ENCODE results near the gene CCND1.

Gene CCND1

DNA sequence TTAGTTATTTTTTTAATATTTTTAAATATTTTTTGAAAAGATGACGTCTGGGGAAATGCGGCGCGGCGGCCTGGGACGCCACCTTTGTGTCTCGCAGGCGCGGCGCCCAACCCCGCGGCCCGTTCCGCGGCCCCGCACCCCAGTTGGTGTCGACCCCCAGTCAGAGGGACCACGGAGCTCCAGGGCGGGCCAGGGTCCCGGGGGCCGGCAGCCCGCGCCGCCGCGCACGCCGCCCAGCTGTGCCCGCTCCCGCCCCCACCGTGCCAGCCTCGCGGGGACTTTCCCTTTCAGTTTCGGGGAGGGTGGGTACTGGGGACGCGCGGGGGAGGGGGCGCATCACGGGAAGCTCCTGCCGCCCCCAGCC, 1.6 kb downstream of the CCND1 start:
- no peak for DNase-seq

DNA sequence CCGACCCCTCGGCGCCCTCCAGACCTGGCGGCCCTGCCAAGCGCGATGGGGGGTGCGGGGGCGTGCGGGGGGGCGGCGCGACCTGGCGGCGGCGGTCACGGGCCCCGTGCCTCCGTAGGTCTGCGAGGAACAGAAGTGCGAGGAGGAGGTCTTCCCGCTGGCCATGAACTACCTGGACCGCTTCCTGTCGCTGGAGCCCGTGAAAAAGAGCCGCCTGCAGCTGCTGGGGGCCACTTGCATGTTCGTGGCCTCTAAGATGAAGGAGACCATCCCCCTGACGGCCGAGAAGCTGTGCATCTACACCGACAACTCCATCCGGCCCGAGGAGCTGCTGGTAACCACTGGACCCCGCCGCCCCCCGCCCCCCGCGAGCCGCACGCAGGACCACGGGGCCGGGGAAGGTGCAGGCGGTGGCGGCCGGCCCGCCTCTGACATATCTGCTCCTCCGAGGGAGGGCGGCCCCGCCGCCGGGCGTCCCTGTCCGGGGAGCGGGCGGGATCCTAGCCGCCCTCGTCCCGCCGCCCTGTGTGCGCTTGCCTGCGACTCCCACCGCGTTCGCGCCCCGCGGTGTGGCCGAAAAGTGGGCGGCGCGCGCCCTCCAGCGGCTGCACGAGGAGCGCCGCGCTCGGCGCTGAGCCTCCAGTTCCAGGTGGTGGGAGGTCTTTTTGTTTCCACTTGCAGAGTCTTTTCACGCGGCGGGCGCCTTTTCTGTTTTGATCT, 2.1 kb downstream of the CCND1 start:
- DNase-seq = peak; percentile 68

DNA sequence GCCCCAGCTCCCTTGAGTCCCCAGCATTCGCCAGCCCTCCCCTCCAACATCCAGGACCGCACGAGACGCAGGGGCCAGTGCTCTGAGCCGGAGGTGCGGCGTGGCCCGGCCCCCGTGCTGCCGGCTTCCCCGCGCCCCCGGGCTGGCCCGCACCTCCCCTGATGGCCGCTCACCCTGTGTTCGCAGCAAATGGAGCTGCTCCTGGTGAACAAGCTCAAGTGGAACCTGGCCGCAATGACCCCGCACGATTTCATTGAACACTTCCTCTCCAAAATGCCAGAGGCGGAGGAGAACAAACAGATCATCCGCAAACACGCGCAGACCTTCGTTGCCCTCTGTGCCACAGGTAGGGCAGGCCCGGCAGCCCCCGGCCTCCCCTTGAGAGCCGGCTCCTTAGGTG, 2.7 kb downstream of the CCND1 start:
- DNase-seq = no peak

- peak; percentile 45 for DNase-seq
These were observed 3.4 kb downstream of the CCND1 start for GRCh38 chr11:69644071-69644961.

GRCh38 chr11:69644962-69645675, 4.2 kb downstream of the CCND1 start:
- no peak for DNase-seq

DNA sequence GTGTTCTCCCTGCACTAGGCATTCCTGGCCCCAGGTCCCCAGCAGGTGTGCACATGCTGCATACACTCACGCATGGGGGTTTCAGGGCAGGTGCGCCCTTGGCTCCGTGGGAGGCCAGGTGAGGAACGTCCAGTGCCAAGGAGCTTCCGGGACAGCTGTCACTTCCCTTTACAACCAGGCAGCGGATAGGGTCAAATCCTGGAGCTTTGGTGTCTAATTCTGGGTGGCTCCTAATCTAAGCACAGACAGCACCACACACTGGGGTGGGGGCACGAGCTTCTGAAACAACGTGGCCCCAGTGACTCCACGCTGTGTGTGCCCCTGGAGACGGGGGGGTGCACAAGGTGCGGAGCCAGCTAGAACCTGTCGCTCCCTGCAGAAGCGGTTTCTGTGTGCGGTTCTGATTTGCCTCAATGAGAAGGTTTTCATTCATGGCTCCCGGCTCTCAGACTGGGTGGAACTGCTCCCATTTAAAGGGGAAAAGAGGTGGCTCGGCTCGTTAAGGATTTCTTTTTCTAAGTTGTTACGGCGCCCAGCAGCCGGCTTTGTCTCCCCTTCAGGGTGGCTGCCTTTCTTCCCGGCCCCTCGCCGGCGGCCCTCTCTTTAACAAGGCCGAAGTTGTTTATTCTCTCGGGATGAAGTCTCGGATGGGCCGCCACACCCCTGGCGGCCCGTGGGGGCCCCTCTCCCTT, 5.0 kb downstream of the CCND1 start:
- DNase-seq = no peak

DNA sequence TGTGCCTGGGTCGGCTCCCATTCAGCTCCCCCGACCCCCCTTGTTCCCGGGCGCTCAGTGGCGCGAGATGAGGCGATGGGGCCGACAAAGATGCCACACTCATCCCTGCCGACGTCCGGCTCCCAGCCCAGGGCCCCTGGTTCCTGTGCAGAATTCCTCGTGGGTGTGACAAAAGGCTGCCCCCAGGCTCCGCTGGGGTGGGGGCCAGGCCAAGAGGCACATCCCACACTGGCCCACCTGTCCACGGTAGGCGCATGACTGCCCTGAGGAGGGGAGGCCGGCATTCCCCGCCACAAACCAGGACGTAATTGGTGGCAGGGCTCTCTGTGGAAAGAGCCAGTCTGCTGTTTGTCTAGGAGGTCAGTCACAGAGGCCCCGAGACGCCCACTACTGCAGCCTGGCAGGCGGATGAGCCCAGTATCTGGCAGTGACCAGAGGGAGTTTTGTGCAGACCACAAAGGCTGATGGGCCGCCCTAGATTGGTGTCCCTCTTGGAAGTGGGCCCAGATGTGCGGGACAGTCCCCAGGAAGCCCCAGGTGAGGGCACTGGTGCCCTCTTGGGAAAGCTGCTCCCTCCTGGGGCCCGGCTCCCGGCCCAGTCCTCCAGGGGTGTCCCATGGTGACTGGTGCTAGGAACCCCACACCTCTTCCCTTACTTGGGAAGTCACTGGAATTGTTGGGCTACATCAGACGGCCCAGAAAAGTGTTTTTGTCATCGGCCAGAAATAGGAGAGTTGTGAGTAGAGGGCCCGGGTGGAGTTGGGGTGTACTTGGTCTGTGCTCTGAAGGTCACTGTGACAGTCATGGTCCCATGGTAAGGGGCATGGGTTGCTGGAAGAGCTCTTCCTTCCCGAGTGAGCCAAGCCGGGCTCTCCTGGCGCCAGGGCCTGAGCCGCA, 5.8 kb downstream of the CCND1 start:
- no peak for DNase-seq

- no peak for DNase-seq
These were observed 6.4 kb downstream of the CCND1 start for GRCh38 chr11:69647390-69647748.

DNA sequence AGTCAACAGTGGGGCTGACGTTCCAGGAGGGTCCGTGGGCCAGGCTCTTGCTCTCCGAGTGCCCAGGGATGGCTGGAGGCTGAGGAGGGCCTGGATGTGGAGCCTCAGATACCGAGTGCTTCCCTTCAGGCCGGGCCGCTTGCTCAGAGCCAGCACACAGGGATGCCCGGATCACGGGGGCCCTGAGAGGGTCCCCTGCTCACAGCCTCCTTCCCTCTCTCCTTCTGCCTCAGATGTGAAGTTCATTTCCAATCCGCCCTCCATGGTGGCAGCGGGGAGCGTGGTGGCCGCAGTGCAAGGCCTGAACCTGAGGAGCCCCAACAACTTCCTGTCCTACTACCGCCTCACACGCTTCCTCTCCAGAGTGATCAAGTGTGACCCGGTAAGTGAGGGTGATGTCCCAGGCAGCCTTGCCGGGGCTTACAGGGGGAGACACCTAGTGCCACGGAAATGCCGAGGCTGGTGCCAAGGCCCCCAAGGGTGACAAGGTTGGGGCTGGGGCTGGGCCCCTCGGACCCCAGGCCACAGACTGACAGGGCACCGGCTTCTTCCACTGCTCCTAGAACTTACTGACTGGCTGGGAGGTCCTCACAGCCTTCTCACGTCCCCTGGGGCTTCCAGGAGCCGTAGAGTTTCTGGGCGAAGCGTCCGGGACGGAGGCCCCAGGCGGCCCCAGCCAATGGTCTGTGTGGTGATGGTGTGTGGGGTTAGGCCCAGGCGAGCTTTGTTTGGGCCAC, 7.0 kb downstream of the CCND1 start:
- DNase-seq = no peak

DNA sequence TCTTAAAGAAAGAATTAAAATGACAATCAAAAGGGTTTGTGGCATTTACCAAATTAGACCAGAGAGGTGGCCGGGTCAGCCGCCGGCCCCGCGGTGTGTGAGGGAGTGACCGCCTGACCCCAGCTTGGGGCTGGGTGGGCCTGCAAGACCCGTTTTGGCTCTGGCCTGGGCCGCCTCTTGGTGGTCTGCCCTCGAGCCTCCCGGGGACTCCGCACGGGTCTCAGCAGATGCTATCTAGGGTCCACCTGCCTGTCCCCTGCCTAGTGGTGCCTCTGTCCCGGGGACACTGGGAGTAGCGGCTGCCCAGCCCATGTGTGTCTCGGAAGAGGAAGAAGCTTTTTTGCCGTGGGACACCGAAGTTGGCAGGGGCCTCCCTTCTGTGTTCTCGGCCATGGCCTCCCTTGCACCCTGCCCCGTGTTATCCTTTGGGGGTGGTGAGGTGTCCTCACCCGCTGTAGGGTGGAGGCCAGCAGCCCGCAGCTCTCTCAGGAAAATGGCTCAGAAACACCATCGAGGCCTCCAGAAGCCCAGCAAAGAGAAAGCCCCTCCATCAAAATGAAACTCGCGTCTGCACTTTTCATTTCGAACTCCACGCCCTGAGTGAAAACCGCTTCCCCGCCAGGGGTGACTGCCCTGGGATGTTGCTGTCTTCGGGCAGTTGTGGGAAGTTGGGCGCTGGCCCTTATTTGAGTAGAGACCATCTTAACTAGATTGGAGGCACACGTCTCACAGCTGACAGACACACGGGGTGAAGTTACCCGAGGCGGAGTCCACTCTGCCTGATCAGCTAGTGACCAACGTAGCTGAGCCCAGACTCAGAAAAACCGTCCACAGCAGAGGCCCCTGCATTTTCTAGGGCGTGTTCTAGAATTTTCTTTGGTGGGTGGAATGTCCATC, 8.0 kb downstream of the CCND1 start:
- DNase-seq = no peak

DNA sequence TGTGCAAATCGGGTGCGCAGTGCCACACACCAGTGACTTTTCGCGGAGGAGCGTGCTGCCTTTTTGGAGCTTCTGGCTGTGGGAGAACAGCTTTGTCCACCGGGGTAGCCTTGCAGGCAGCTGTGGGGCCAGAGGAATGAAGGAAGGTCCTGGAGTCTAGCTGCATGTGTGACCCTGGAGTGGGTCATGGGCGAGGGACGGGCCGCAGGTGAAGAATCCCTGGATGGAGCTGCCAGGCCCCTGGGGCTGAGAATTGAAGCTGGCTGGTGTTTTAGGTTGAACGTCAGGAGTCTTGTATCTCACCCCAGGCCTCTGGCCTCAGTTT, 8.6 kb downstream of the CCND1 start:
- DNase-seq = no peak

GRCh38 chr11:69650081-69650831, 9.3 kb downstream of the CCND1 start:
- DNase-seq = no peak

DNA sequence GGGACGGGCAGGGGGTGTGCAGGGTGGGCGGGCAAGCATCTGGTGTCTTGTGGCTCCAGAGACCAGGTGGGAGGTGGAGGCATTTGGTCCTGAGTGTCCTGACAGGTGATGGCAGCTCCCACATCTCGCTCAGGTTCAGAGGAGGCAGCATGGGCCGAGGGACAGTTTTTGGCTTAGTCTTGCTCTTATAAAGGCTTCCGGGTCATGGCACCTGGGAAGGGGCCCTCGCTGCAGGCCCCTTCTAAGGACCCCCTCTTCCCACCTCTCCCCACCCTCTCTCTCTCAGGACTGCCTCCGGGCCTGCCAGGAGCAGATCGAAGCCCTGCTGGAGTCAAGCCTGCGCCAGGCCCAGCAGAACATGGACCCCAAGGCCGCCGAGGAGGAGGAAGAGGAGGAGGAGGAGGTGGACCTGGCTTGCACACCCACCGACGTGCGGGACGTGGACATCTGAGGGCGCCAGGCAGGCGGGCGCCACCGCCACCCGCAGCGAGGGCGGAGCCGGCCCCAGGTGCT, 9.9 kb downstream of the CCND1 start:
- no peak for DNase-seq

DNA sequence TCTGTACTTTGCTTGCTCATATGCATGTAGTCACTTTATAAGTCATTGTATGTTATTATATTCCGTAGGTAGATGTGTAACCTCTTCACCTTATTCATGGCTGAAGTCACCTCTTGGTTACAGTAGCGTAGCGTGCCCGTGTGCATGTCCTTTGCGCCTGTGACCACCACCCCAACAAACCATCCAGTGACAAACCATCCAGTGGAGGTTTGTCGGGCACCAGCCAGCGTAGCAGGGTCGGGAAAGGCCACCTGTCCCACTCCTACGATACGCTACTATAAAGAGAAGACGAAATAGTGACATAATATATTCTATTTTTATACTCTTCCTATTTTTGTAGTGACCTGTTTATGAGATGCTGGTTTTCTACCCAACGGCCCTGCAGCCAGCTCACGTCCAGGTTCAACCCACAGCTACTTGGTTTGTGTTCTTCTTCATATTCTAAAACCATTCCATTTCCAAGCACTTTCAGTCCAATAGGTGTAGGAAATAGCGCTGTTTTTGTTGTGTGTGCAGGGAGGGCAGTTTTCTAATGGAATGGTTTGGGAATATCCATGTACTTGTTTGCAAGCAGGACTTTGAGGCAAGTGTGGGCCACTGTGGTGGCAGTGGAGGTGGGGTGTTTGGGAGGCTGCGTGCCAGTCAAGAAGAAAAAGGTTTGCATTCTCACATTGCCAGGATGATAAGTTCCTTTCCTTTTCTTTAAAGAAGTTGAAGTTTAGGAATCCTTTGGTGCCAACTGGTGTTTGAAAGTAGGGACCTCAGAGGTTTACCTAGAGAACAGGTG, 11.1 kb downstream of the CCND1 start:
- DNase-seq = no peak

GRCh38 chr11:69652999-69653398, 12.0 kb downstream of the CCND1 start:
- DNase-seq = no peak

GRCh38 chr11:69653406-69653960, 12.5 kb downstream of the CCND1 start:
- no peak for DNase-seq

DNA sequence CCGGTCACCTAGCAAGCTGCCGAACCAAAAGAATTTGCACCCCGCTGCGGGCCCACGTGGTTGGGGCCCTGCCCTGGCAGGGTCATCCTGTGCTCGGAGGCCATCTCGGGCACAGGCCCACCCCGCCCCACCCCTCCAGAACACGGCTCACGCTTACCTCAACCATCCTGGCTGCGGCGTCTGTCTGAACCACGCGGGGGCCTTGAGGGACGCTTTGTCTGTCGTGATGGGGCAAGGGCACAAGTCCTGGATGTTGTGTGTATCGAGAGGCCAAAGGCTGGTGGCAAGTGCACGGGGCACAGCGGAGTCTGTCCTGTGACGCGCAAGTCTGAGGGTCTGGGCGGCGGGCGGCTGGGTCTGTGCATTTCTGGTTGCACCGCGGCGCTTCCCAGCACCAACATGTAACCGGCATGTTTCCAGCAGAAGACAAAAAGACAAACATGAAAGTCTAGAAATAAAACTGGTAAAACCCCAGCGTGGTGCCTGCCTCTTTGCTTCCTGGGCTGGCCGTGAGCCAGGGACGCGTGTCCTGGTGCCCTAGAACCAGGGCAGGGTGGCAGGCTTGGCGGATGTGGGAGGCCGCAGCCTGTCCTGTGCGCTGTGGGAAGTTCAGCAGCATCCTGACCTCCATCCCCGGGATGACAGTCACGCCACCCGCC, 13.2 kb downstream of the CCND1 start:
- DNase-seq = peak; percentile 30
